ENCODE results near the gene TIMP2. TPM values are rescaled to one million over a fixed set of nuclear protein-coding genes. Genes with fewer than 3 reads are reported as not detected.
"Not testable (repeated sequence)": the region's sequence is repeated elsewhere in the genome, so short reads cannot be mapped to it uniquely, and the experiment has no call there.

Gene TIMP2
- total RNA-seq, 2 donors from 2014 or later, result 99.1 to 158 TPM

GRCh38 chr17:78946631-78947030, 21.4 kb upstream of the TIMP2 start:
- no peaks in the 10 kb centered on the region for H3K27me3 ChIP-seq
- no peak for TF ChIP-seq CTCF (IDR thresholded peaks at IDR 0.05)
- H3K4me1 ChIP-seq, result peaks cover 0 to 1% of the 10 kb centered on the region in 2 donors
- no peaks in the 10 kb centered on the region for H3K36me3 ChIP-seq
- no peak overlapping the region for H3K4me3 ChIP-seq
- H3K27ac ChIP-seq, result no peak overlapping the region
- peaks cover 0 to 17% of the 10 kb centered on the region in 2 donors for H3K9me3 ChIP-seq
- DNase-seq (ENCODE audit: low spot score), result no peak

- Histone ChIP-seq H3K36me3 (no peaks in the 10 kb centered on the region), H3K27me3 (no peaks in the 10 kb centered on the region), H3K9me3 (peaks cover 0 to 15% of the 10 kb centered on the region in 2 donors), H3K27ac (no peak overlapping the region), H3K4me3 (no peak overlapping the region), H3K4me1 (no peaks in the 10 kb centered on the region)
- TF ChIP-seq CTCF (IDR thresholded peaks at IDR 0.05), result no peak
- DNase-seq (ENCODE audit: low spot score), result no peak
Observed at GRCh38 chr17:78946131-78946530, 20.9 kb upstream of the TIMP2 start.

- H3K4me1 ChIP-seq; H3K9me3 ChIP-seq; DNase-seq (ENCODE audit: low spot score); H3K36me3 ChIP-seq; H3K27ac ChIP-seq; H3K4me3 ChIP-seq; H3K27me3 ChIP-seq: not testable (repeated sequence)
Observed at GRCh38 chr17:78945455-78945854, 20.3 kb upstream of the TIMP2 start.

GRCh38 chr17:78944956-78945355, 19.8 kb upstream of the TIMP2 start:
- no peak overlapping the region for H3K27ac ChIP-seq
- no peak for TF ChIP-seq CTCF (IDR thresholded peaks at IDR 0.05)
- H3K9me3 ChIP-seq, result peaks cover 0 to 3% of the 10 kb centered on the region in 2 donors
- H3K4me3 ChIP-seq, result no peak overlapping the region
- DNase-seq (ENCODE audit: low spot score), result no peak
- no peaks in the 10 kb centered on the region for H3K27me3 ChIP-seq
- peaks cover 0 to 10% of the 10 kb centered on the region in 2 donors for H3K4me1 ChIP-seq
- no peaks in the 10 kb centered on the region for H3K36me3 ChIP-seq

GRCh38 chr17:78944026-78944425, 18.8 kb upstream of the TIMP2 start:
- Histone ChIP-seq H3K36me3 (no peaks in the 10 kb centered on the region), H3K27ac (no peak overlapping the region), H3K9me3 (no peaks in the 10 kb centered on the region), H3K4me1 (peaks cover 0 to 18% of the 10 kb centered on the region in 2 donors), H3K4me3 (no peak overlapping the region), H3K27me3 (no peaks in the 10 kb centered on the region)
- no peak for DNase-seq (ENCODE audit: low spot score)
- no peak for TF ChIP-seq CTCF (IDR thresholded peaks at IDR 0.05)

- TF ChIP-seq CTCF (IDR thresholded peaks at IDR 0.05), result no peak
- no peak for DNase-seq (ENCODE audit: low spot score)
- H3K4me1 ChIP-seq, result peaks cover 0 to 20% of the 10 kb centered on the region in 2 donors
- H3K27me3 ChIP-seq, result no peaks in the 10 kb centered on the region
- H3K4me3 ChIP-seq, result no peak overlapping the region
- H3K36me3 ChIP-seq, result no peaks in the 10 kb centered on the region
- no peaks in the 10 kb centered on the region for H3K9me3 ChIP-seq
- no peak overlapping the region for H3K27ac ChIP-seq
Observed at GRCh38 chr17:78940708-78941107, 15.5 kb upstream of the TIMP2 start.

Data from right atrium auricular region (tissue), 2 donors.